Coronary artery (tissue), 2 donors: Measurements from ENCODE around the gene PADI1.

Source experiments
- DNase-seq: peaks from one replicate; pipeline ENCODE4 v3.0.0-alpha.2; 2017; ENCODE audit warnings: low spot score
- H3K27ac ChIP-seq, 2 donors: fragments of 200-600 bp; sonication (generic); one replicate each; pipeline ENCODE4 v1.5.1; 2016 to 2019
- H3K4me3 ChIP-seq: fragments of 200-600 bp; sonication (generic); 2 replicates; pipeline ENCODE4 v1.5.1; 2016; ENCODE audit warnings: mild to moderate bottlenecking, moderate library complexity
- TF ChIP-seq, protein P1 (sequence below): fragments of 200-600 bp; sonication (generic); IDR thresholded peaks from one replicate; pipeline ENCODE4 v1.5.1; 2019; ENCODE audit warnings: antibody characterized with exemption

Gene PADI1

DNA sequence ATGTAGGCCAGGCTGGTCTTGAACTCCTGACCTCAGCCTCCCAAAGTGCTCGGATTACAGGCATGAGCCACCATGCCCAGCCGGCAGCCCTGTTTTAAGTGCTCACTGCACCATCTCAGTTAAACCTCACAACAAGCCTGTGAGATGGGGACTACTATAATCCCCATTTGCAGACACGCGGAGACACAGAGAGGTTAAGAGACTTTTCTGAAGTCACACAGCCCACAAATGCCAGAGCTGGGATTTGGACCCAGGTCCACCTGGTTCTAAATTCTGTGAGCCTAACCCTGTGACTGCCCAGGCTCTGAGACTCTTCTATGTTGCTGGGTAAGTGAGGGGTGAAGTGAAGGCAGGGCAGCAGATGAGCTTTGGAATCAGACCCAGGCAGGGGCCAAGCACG lies 6.4 kb downstream of the PADI1 start:
- no peak for DNase-seq
- TF ChIP-seq, protein P1, sequence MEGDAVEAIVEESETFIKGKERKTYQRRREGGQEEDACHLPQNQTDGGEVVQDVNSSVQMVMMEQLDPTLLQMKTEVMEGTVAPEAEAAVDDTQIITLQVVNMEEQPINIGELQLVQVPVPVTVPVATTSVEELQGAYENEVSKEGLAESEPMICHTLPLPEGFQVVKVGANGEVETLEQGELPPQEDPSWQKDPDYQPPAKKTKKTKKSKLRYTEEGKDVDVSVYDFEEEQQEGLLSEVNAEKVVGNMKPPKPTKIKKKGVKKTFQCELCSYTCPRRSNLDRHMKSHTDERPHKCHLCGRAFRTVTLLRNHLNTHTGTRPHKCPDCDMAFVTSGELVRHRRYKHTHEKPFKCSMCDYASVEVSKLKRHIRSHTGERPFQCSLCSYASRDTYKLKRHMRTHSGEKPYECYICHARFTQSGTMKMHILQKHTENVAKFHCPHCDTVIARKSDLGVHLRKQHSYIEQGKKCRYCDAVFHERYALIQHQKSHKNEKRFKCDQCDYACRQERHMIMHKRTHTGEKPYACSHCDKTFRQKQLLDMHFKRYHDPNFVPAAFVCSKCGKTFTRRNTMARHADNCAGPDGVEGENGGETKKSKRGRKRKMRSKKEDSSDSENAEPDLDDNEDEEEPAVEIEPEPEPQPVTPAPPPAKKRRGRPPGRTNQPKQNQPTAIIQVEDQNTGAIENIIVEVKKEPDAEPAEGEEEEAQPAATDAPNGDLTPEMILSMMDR = no peak
- Histone ChIP-seq H3K27ac (no peak overlapping the region), H3K4me3 (no peak overlapping the region)

DNA sequence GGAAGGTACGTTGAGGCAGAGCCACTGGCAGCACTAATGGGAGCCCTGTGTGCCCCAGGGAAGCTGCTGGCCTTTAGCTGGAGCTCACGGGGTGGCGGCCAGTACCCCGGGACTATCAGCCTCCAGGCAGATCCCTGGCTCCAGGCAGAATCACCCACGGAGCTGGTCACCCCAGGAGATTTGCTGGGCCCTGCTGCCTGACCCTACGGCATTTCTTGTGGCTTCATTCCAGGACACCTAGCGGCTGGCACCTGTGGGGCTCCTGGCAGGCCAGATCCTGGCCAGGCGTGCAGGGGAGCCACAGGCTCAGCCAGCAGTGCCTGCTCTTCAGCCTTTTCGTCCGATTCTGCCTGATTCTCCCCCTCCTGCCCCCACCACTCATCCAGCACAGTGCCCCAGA lies 7.1 kb downstream of the PADI1 start:
- no peak for DNase-seq
- H3K27ac ChIP-seq = no peak overlapping the region

DNA sequence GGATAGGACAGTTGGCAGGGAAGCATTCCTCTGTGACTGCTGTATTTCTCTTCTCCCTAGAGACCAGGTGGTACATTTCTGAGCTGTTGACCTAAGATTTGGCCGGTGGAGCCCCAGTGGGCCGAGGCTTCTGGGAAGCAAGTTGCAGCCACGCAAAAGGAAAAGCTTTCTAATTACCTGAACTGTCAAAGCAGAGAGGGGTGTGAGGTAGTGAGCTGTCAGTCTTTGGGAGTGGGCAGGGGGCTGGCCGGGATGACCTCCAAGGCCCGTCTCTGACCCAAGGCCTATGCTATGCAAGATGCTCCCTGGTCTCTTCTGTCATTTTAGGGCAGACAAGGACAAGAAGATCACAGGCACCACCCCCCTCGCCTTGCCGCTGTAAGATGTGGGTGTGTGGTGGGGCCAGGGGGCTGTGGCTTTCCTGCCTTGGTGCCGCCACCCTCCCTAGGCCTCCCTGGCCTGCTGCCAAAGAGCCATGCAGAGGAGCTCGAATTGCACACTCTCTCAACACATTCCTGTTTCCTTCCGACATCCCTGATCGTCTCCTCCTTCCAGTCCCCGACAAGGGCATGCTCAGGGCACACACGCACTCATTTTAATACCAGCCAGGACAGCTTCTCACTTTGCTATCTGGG lies 7.7 kb downstream of the PADI1 start:
- TF ChIP-seq, protein P1 = no peak
- no peak for DNase-seq

More for the DNA sequence above, 7.1 kb downstream of the PADI1 start:
- TF ChIP-seq, protein P1 = no peak
- H3K4me3 ChIP-seq = no peak overlapping the region

DNA sequence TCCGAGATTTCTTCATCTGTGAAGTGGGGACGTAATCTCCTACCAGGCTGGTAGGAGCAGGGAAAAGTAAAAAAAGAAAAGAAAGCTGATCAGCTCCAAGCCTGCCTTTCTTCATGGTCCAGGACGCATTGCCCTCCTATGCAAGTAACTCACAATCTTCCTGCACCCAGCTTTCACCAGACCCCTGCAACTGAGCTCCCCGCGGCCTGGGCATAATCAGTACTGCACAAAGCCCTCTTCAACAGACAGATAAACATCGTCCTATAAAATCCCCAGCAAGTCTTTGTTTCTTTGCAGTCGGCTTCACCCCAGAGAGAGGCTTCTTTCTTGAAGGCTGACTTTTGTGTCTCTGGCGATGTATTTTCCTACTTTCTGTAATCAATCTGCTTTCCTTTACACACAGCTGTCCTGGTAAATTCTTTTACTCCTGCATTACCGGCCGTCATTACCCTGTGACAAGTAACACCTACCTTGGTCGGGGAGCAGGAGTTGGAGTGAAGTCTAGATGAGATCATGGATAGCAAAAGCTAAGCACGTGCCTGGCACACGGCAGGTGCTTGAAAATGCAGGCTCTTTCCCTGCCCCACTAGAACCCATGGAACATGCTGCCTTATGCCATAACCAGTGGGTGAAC lies 8.3 kb downstream of the PADI1 start:
- Histone ChIP-seq H3K27ac (no peak overlapping the region), H3K4me3 (no peak overlapping the region)
- DNase-seq = no peak
- TF ChIP-seq, protein P1 = no peak

More for the DNA sequence above, 7.7 kb downstream of the PADI1 start:
- no peak overlapping the region for H3K4me3 ChIP-seq
- H3K27ac ChIP-seq = no peak overlapping the region

DNA sequence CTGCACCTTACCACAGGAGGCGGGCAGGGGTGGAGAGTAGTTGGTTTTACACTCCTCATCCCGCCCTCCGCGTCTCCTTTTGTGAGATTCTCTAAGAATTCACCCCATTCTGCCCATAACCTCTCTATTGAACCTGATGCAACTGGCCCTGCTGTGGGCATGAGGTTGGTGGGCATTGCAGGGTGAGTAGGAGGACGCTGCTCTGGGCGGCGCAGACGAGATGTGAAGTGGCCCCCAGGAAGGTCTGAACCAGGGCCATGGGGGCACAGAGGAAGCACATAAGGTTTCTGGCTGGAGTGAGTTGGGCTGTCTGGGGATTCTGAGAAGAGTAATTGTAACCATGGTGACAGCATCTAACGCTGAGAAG lies 8.8 kb downstream of the PADI1 start:
- H3K4me3 ChIP-seq = no peak overlapping the region
- no peak for DNase-seq
- H3K27ac ChIP-seq = no peak overlapping the region
- TF ChIP-seq, protein P1 = no peak

DNA sequence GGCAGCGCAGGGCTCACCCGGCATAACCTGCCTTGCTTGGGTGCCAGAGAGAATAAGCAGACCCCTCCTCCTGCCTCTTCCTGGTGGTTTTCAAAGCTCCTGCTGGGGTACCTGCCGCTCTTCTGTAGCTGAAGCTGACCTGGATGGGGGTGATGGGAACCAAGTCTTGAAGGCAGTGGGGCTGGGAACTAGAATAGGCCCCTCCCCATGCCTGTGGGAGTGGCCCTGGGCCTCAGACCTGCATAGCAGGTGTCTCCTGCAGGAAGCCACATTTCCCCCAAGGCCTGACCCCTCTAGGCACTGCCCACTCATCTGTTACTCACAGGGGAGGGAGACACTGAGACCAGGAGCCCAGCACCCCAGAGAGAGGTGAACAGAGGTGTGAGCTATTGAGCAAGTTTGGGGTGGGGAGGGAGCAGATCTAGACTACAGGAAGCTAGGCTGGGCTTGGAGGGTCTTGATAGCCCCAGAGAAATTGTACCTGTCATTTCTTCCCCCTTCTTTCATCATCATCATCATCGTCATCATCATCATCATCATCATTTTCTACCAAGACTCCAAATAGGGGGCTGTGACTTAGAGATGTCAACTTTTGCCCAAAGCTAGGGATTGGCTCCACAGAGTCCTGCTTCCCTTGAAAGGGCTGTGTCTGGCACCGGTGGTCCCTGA lies 10.1 kb downstream of the PADI1 start:
- DNase-seq = no peak
- Histone ChIP-seq H3K27ac (no peak overlapping the region), H3K4me3 (no peak overlapping the region)
- TF ChIP-seq, protein P1 = no peak

DNA sequence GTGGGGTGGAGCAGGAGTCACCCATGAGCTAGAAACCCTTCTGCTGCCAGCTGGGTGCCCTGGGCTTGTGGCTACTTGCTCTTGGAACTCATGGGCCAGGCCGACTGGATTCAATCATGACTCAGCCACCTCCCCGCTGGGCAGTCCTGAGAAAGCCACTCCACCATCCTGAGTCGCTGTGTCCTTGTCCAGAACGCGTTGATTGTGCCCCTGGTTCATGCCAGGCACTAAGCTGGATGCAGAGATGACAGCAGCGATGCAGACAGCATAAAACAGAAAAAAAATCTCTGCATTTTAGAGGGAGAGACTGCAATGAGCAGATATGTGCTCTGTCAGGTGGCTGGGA lies 10.6 kb downstream of the PADI1 start:
- TF ChIP-seq, protein P1 = no peak
- Histone ChIP-seq H3K4me3 (no peak overlapping the region), H3K27ac (no peak overlapping the region)
- DNase-seq = no peak
